Ishikawa (cell line): Measurements from ENCODE around the gene CPB1.

ENCODE experiments used
- CEBPB ChIP-seq: IDR thresholded peaks from 2 replicates; pipeline ENCODE4 v1.6.1; 2012
- CREB1 ChIP-seq: IDR thresholded peaks from 2 replicates; pipeline ENCODE4 v1.6.1; 2012; ENCODE audit warnings: low read depth
- EP300 ChIP-seq: IDR thresholded peaks from 2 replicates; pipeline ENCODE4 v1.6.1; 2012; ENCODE audit warnings: borderline replicate concordance
- FOXM1 ChIP-seq: IDR thresholded peaks from 2 replicates; pipeline ENCODE4 v1.6.1; 2012; ENCODE audit warnings: low read depth, borderline replicate concordance
- NFIC ChIP-seq: IDR thresholded peaks from 2 replicates; pipeline ENCODE4 v1.6.1; 2012
- RAD21 ChIP-seq: IDR thresholded peaks from 2 replicates; pipeline ENCODE4 v1.6.1; 2012; ENCODE audit warnings: low read depth
- TEAD4 ChIP-seq: IDR thresholded peaks from 2 replicates; pipeline ENCODE4 v1.6.1; 2012
- YY1 ChIP-seq: IDR thresholded peaks from 2 replicates; pipeline ENCODE4 v1.6.1; 2012; ENCODE audit warnings: low read depth
- TF ChIP-seq, protein P1 (sequence below): IDR thresholded peaks from 2 replicates; pipeline ENCODE4 v1.6.1; 2012
- TF ChIP-seq, protein P2 (sequence below): IDR thresholded peaks from 2 replicates; pipeline ENCODE4 v1.6.1; 2012; ENCODE audit warnings: low read depth, mild to moderate bottlenecking

DNA sequence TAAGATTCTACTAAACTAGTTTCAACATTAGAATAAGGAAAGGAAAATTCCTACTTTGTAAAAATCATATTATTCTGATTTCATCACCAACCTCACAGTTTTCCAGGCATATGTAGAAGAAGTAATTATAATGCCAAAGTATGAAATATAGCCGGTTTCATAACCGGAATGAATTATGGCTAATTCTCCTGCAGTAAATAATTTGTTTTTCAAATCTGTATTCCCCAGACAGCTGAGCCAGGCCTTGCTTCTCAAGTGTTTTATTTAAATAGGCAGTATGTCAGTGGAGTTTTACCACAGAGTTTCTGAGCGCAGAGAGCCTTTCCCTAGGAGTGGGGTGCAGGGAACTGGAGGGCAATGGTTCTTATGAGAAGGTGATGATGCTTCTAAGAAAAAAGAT, 28.8 kb downstream of the CPB1 start:
- TF ChIP-seq RAD21 = no peak
- no peak for TF ChIP-seq YY1
- TF ChIP-seq EP300 = no peak
- no peak for TF ChIP-seq NFIC
- TF ChIP-seq, protein P1, sequence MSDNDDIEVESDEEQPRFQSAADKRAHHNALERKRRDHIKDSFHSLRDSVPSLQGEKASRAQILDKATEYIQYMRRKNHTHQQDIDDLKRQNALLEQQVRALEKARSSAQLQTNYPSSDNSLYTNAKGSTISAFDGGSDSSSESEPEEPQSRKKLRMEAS = no peak
- no peak for TF ChIP-seq TEAD4
- TF ChIP-seq CEBPB = no peak
- TF ChIP-seq FOXM1 = no peak
- no peak for TF ChIP-seq CREB1
- TF ChIP-seq, protein P2, sequence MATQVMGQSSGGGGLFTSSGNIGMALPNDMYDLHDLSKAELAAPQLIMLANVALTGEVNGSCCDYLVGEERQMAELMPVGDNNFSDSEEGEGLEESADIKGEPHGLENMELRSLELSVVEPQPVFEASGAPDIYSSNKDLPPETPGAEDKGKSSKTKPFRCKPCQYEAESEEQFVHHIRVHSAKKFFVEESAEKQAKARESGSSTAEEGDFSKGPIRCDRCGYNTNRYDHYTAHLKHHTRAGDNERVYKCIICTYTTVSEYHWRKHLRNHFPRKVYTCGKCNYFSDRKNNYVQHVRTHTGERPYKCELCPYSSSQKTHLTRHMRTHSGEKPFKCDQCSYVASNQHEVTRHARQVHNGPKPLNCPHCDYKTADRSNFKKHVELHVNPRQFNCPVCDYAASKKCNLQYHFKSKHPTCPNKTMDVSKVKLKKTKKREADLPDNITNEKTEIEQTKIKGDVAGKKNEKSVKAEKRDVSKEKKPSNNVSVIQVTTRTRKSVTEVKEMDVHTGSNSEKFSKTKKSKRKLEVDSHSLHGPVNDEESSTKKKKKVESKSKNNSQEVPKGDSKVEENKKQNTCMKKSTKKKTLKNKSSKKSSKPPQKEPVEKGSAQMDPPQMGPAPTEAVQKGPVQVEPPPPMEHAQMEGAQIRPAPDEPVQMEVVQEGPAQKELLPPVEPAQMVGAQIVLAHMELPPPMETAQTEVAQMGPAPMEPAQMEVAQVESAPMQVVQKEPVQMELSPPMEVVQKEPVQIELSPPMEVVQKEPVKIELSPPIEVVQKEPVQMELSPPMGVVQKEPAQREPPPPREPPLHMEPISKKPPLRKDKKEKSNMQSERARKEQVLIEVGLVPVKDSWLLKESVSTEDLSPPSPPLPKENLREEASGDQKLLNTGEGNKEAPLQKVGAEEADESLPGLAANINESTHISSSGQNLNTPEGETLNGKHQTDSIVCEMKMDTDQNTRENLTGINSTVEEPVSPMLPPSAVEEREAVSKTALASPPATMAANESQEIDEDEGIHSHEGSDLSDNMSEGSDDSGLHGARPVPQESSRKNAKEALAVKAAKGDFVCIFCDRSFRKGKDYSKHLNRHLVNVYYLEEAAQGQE = no peak
